ENCODE results near the gene DAP.

DAP gene

GRCh38 chr5:10778179-10778910 lies 17.3 kb upstream of the DAP start:
- no peak overlapping the region for H3K4me3 Mint-ChIP-seq
- no peak for DNase-seq (ENCODE audit: low spot score)
- no peak overlapping the region for H3K27ac Mint-ChIP-seq
- no peaks in the 10 kb centered on the region for H3K4me1 Mint-ChIP-seq (ENCODE audit: low read depth)
- H3K36me3 Mint-ChIP-seq (ENCODE audit: low read depth), result no peaks in the 10 kb centered on the region
- H3K9me3 Mint-ChIP-seq, result no peaks in the 10 kb centered on the region
- H3K27me3 Mint-ChIP-seq (ENCODE audit: low read depth), result peaks cover 15% of the 10 kb centered on the region

GRCh38 chr5:10775646-10776045 lies 14.6 kb upstream of the DAP start:
- H3K36me3 Mint-ChIP-seq (ENCODE audit: low read depth), result no peaks in the 10 kb centered on the region
- no peaks in the 10 kb centered on the region for H3K9me3 Mint-ChIP-seq
- no peak for DNase-seq (ENCODE audit: low spot score)
- H3K27ac Mint-ChIP-seq, result no peak overlapping the region
- no peaks in the 10 kb centered on the region for H3K4me1 Mint-ChIP-seq (ENCODE audit: low read depth)
- H3K27me3 Mint-ChIP-seq (ENCODE audit: low read depth), result no peaks in the 10 kb centered on the region
- H3K4me3 Mint-ChIP-seq, result no peak overlapping the region

- Mint-ChIP-seq H3K36me3 (ENCODE audit: low read depth) (no peaks in the 10 kb centered on the region), H3K4me3 (no peak overlapping the region), H3K27ac (no peak overlapping the region), H3K9me3 (no peaks in the 10 kb centered on the region), H3K4me1 (ENCODE audit: low read depth) (no peaks in the 10 kb centered on the region), H3K27me3 (ENCODE audit: low read depth) (peaks cover 2% of the 10 kb centered on the region)
- no peak for DNase-seq (ENCODE audit: low spot score)
Observed at GRCh38 chr5:10772901-10773585, 12.0 kb upstream of the DAP start.

- H3K4me3 Mint-ChIP-seq, result no peak overlapping the region
- no peak for DNase-seq (ENCODE audit: low spot score)
- no peaks in the 10 kb centered on the region for H3K9me3 Mint-ChIP-seq
- no peaks in the 10 kb centered on the region for H3K4me1 Mint-ChIP-seq (ENCODE audit: low read depth)
- H3K27ac Mint-ChIP-seq, result no peak overlapping the region
- peaks cover 13% of the 10 kb centered on the region for H3K27me3 Mint-ChIP-seq (ENCODE audit: low read depth)
- H3K36me3 Mint-ChIP-seq (ENCODE audit: low read depth), result no peaks in the 10 kb centered on the region
Observed at GRCh38 chr5:10768328-10768899, 7.4 kb upstream of the DAP start.

GRCh38 chr5:10762776-10763500 lies 1.9 kb upstream of the DAP start:
- no peak for DNase-seq (ENCODE audit: low spot score)
- H3K9me3 Mint-ChIP-seq, result no peaks in the 10 kb centered on the region
- peaks cover 13% of the 10 kb centered on the region for H3K27me3 Mint-ChIP-seq (ENCODE audit: low read depth)
- peak overlapping the region; percentile 45 for H3K4me3 Mint-ChIP-seq
- H3K27ac Mint-ChIP-seq, result peak overlapping the region; percentile 56
- peaks cover 3% of the 10 kb centered on the region for H3K36me3 Mint-ChIP-seq (ENCODE audit: low read depth)
- H3K4me1 Mint-ChIP-seq (ENCODE audit: low read depth), result peaks cover 23% of the 10 kb centered on the region

- Mint-ChIP-seq H3K4me1 (ENCODE audit: low read depth) (peaks cover 24% of the 10 kb centered on the region), H3K9me3 (no peaks in the 10 kb centered on the region)
Observed at GRCh38 chr5:10761933-10762775, 1.1 kb upstream of the DAP start.

GRCh38 chr5:10760921-10761184 lies 181 bp downstream of the DAP start:
- peaks cover 5% of the 10 kb centered on the region for H3K27me3 Mint-ChIP-seq (ENCODE audit: low read depth)
- no peak for DNase-seq (ENCODE audit: low spot score)
- H3K27ac Mint-ChIP-seq, result no peak overlapping the region
- no peak overlapping the region for H3K4me3 Mint-ChIP-seq
- peaks cover 14% of the 10 kb centered on the region for H3K36me3 Mint-ChIP-seq (ENCODE audit: low read depth)
- peaks cover 31% of the 10 kb centered on the region for H3K4me1 Mint-ChIP-seq (ENCODE audit: low read depth)
- no peaks in the 10 kb centered on the region for H3K9me3 Mint-ChIP-seq

More at GRCh38 chr5:10761933-10762775, 1.1 kb upstream of the DAP start:
- Mint-ChIP-seq H3K36me3 (ENCODE audit: low read depth) (peaks cover 6% of the 10 kb centered on the region), H3K4me3 (peak overlapping the region; percentile 75), H3K27me3 (ENCODE audit: low read depth) (peaks cover 10% of the 10 kb centered on the region), H3K27ac (peak overlapping the region; percentile 56)
- DNase-seq (ENCODE audit: low spot score), result no peak

GRCh38 chr5:10760096-10760920 lies 726 bp downstream of the DAP start:
- Mint-ChIP-seq H3K4me1 (ENCODE audit: low read depth) (peaks cover 31% of the 10 kb centered on the region), H3K4me3 (peak overlapping the region; percentile 92), H3K27me3 (ENCODE audit: low read depth) (peaks cover 5% of the 10 kb centered on the region), H3K27ac (peak overlapping the region; percentile 84), H3K9me3 (no peaks in the 10 kb centered on the region), H3K36me3 (ENCODE audit: low read depth) (peaks cover 18% of the 10 kb centered on the region)
- no peak for DNase-seq (ENCODE audit: low spot score)

GRCh38 chr5:10759111-10759510 lies 1.9 kb downstream of the DAP start:
- Mint-ChIP-seq H3K36me3 (ENCODE audit: low read depth) (peaks cover 25% of the 10 kb centered on the region), H3K4me1 (ENCODE audit: low read depth) (peaks cover 33% of the 10 kb centered on the region), H3K9me3 (no peaks in the 10 kb centered on the region), H3K4me3 (peak overlapping the region; percentile 92), H3K27me3 (ENCODE audit: low read depth) (peaks cover 2% of the 10 kb centered on the region), H3K27ac (peak overlapping the region; percentile 26)
- DNase-seq (ENCODE audit: low spot score), result no peak

GRCh38 chr5:10757922-10758555 lies 3.0 kb downstream of the DAP start:
- Mint-ChIP-seq H3K27me3 (ENCODE audit: low read depth) (peaks cover 2% of the 10 kb centered on the region), H3K9me3 (no peaks in the 10 kb centered on the region), H3K4me1 (ENCODE audit: low read depth) (peaks cover 32% of the 10 kb centered on the region), H3K27ac (peak overlapping the region; percentile 24), H3K36me3 (ENCODE audit: low read depth) (peaks cover 34% of the 10 kb centered on the region), H3K4me3 (no peak overlapping the region)
- DNase-seq (ENCODE audit: low spot score), result no peak

GRCh38 chr5:10757043-10757442 lies 4.0 kb downstream of the DAP start:
- H3K4me3 Mint-ChIP-seq, result no peak overlapping the region
- DNase-seq (ENCODE audit: low spot score), result no peak
- H3K4me1 Mint-ChIP-seq (ENCODE audit: low read depth), result peaks cover 26% of the 10 kb centered on the region
- no peaks in the 10 kb centered on the region for H3K9me3 Mint-ChIP-seq
- no peaks in the 10 kb centered on the region for H3K27me3 Mint-ChIP-seq (ENCODE audit: low read depth)
- H3K36me3 Mint-ChIP-seq (ENCODE audit: low read depth), result peaks cover 35% of the 10 kb centered on the region
- no peak overlapping the region for H3K27ac Mint-ChIP-seq

- Mint-ChIP-seq H3K27me3 (ENCODE audit: low read depth) (no peaks in the 10 kb centered on the region), H3K36me3 (ENCODE audit: low read depth) (peaks cover 35% of the 10 kb centered on the region), H3K4me1 (ENCODE audit: low read depth) (peaks cover 24% of the 10 kb centered on the region), H3K27ac (no peak overlapping the region), H3K9me3 (no peaks in the 10 kb centered on the region), H3K4me3 (no peak overlapping the region)
- no peak for DNase-seq (ENCODE audit: low spot score)
Observed at GRCh38 chr5:10756549-10756948, 4.5 kb downstream of the DAP start.

Measured in T-helper 2 cell treated with Interferon-gamma antibody and Interleukin-4, amounts not matched to agents 5 μg/mL and 100 μg/mL, for 36 hours (primary cell).